Measurements from ENCODE around the gene MRPS31.

Gene MRPS31
- 17.8 reads per million, percentile 44 among the genes with 10 or more reads in this experiment for total RNA-seq

GRCh38 chr13:40770934-40771618 is at the start of gene MRPS31:
TSS of gene MRPS31 (minus strand) at chr13:40771190. CDS start at chr13:40771136, 54 bp downstream.
- peak; percentile 91 for DNase-seq

- DNase-seq = no peak
Observed at GRCh38 chr13:40819797-40820315, 48.9 kb upstream of the MRPS31 start.

DNA sequence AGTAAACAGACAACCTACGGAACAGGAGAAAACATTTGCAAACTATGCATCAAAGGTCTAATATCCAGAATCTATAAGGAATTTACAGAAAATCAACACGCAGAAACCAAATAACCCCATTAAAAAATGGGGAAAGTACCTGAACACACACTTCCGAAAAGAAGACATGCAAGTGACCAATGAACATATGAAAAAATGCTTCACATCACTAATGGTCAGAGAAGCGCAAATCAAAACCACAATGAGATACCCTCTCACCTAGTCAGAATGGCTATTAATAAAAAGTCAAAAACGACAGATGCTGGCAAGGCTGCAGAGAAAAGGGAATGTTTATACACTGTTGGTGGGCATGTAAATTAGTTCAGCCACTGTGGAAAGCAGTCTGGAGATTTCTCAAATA is 47.9 kb upstream of the MRPS31 start:
- no peak for DNase-seq

- no peak for DNase-seq
Observed at GRCh38 chr13:40814803-40815202, 43.8 kb upstream of the MRPS31 start.

DNA sequence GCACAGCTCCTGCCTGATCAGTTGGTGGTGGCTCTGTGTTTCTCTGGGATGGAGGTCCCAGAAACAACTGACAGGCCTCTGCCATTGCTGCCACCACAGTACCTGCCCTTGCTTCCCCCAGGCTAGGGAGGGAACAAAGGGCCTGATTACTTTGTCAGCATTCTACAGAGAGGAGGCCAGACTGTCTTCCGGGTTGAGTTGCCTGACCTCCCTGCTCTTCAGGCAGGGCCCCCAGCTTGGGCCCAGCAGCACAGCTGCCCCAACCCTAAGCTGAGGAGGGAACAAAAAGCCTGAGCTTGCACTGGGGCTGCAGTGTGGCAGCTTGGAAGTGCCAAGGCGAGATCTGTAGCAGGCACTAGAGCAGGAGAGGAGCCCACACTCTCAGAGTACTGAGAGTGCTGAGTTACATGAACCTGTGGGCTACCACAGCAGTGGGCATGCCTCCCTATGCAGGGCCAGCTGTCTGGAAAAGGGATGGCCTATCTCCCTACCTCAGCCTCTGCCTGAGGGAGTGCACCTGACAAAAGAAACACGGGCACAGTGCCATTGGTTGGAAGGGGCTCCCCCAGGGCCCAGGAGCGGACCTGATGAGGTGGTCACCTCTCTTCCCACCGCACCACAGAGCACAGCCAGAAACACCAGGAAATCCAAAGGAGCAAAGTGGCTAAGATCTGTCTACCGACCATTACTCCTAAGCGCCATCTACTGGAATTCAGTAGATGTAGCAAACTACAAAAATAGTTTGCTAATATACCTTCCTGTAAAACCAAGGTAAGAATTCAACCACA is 42.9 kb upstream of the MRPS31 start:
- DNase-seq = no peak

DNA sequence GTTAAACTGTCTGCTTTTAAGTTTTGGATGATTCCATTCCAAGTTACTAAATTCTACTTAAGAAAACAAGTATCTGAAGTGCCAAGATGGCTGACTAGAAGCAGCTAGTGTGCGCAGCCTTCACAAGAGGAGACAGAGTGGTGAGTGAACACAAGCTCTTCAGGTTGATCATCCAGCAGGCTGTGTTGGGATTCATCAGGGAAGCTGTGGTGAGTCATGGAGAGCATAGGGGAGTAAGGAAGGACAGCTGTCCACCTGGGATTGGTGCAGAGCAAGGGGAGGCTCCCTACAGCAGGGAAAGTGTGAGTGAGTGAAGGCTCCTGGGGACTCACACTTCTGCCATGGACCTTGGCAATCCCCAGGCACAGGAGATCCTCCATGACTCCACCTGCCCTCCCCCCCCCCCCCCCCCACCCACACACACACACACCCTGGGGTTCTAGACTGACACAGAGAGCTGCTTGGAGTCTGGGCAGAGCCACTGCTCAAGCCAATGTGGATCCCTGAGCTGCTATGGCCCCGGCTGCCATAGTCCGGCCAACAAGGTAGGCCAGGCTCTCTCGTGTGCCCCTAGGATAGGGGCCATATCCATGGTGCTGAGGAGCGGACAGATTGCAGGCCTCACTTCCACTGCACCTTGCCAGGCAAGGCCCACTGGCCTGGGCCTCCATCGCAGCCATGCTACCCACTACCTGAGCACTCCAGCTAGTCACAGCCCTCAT is 41.9 kb upstream of the MRPS31 start:
- no peak for DNase-seq

DNA sequence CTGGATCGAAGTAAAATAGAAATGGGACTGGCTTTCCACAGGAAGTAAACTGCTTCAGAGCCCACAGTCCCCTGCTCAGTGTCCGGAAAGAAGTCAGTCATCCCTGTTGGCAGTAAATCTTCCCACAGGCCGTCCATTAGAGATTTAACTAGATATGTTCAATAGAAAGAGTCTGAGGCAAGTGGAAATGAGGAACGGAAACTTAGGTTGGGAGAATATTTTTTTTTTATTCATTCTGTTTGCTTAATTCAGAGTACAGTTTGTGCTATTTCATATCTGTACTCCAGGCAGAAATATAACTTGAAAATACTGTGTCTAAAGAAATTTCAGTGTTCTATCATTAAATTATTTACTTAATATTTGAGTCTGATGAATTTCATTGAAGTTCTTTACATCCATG is 41.1 kb upstream of the MRPS31 start:
- no peak for DNase-seq

- DNase-seq = no peak
Observed at GRCh38 chr13:40809471-40809870, 38.5 kb upstream of the MRPS31 start.

DNA sequence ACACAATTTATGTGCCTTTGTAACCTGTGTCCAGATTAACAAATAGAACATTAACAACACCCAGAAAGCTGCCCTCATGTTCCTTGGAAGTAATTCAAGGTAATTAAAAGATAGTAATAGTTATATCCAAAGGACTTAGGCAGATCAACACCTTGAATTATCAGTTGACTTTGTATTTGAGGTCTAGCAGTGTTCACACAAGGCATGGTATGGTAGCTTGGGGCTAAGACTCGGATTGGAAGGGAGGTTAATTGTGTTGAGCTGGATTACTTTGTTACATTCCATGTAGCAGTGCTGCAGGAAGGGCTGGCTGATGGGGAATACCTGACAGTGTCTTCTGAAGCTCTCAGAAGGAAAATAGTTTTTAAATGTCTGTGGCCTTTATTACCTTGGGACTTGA is 35.3 kb upstream of the MRPS31 start:
- no peak for DNase-seq

DNA sequence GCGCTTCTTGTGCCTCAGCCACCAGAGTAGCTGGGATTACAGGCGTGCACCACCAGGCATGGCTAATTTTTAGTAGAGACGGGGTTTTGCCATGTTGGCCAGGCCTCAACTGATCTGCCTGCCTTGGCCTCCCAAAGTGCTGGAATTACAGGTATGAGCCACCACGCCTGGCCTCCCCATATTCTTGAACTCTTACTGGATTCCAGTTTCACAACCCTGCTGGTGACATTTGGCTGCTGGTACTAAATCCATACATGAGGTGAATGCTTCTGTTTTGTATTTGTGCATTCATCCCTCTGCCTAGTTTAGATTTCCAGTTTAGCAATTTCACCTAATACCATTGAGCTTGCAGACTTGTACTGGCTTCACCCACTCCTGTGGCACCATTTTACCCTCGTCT is 32.3 kb upstream of the MRPS31 start:
- DNase-seq = no peak

DNA sequence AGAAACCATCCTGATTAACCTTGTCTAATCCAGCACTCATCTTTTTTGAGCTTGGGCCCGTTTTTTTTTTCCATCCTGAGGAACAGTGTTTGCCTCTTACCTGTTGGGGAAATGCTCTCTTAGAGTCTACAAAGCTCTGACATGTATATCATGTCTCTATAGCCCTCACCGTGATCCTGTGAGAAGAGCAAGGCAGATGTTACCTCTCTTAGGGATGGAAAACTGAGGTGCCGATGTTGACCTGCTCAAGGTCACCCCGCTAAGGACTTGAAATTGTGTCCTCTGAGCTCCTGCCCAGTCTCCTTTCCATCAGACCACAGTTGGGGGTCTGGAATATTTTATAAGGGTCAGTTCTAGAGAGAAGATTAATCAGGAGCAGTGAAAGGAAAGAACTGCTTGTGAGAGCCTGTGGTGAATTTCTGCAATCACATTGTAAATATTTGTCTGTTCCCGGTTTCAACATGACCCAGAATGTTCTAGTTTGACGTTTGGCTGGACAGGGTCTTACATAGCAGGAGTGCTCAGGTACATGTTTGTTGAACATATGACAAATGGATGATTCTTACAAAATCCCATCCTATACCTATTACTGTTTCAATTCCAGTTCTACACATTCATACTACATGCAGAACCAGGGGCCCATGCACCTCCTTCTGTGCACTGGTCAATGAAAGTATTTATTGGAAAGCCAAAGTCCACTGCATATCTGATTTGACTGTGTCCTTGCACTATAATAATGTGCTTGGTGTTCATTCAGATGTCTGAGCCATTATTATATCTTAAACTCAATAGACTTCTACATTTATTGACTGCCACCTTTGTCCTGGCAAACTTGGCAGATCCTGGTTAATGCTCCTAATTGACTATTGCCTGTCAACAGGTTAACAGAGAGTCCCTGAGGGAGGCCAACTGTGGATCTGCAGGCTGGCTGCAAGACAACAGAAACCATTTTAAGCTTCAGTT is 30.5 kb upstream of the MRPS31 start:
- no peak for DNase-seq

DNA sequence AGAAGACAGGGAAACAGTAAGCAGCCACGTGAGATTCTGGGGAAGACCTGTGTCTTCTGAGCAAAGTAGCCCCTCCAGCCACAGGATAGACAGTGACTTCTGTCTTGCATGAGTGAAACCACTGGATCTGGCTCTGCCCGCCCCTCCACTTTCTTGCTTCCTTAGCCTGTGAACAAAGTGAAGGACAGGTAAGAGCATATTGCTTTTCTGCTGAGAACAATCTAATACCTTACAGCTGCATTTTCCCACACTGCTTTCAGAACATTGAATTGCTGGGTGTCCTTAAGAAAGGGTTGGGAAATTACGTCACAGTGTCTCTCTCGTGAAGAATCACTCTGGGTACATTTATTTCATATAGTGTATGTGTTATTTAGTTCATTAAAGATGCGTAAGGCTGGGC is 29.6 kb upstream of the MRPS31 start:
- no peak for DNase-seq

DNA sequence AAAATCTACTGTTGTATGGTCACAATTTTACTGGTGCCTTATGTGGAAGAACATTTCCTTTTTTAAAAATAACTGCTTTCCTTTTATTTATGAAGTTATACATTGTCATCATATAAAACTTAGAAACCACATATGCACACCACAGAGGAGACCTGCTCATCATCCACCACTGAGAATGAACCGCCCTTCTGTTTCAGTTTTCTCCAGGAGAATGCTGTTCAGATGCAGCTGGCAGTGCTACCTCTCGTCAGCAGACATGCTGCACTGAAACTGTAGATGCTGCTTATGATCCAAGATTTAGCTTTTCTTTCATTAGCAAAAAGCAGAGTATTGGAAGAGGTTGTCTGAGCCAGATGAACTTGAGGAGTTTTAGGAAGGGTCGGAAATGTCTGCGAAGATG is 28.5 kb upstream of the MRPS31 start:
- DNase-seq = no peak

- no peak for DNase-seq
Observed at GRCh38 chr13:40798380-40798779, 27.4 kb upstream of the MRPS31 start.

- DNase-seq = no peak
Observed at GRCh38 chr13:40796649-40797048, 25.7 kb upstream of the MRPS31 start.

GRCh38 chr13:40794414-40795368 is 23.7 kb upstream of the MRPS31 start:
- DNase-seq = no peak

- no peak for DNase-seq
Observed at GRCh38 chr13:40793339-40793738, 22.3 kb upstream of the MRPS31 start.

- no peak for DNase-seq
Observed at GRCh38 chr13:40792284-40793051, 21.5 kb upstream of the MRPS31 start.

GRCh38 chr13:40790154-40790616 is 19.2 kb upstream of the MRPS31 start:
- no peak for DNase-seq

Data from effector CD4-positive, alpha-beta T cell (primary cell).